SK-N-SH (cell line): ENCODE data around the gene ARL1. TPM values are rescaled to one million over a fixed set of nuclear protein-coding genes. Genes with fewer than 3 reads are reported as not detected.

Experiments
- CTCF ChIA-PET: fragments of 300-600, 350-600 bp; formaldehyde crosslinking; extraction: SDS; loops from one replicate; lab custom pipeline; 2021; lab: Yijun Ruan, JAX
- POLR2A ChIA-PET: fragments of 350-600 bp; sonication (Branson Sonifier 250); formaldehyde crosslinking; extraction: SDS; loops from one replicate; lab custom pipeline; 2020; ENCODE audit warnings: antibody characterized with exemption, inconsistent platforms; lab: Yijun Ruan, JAX
- DNase-seq: peaks from one replicate; pipeline ENCODE4 v3.0.0; 2012
- H2AFZ ChIP-seq: fragments of 200-600 bp; sonication (generic); 2 replicates; pipeline ENCODE4 v1.8.1; 2016; ENCODE audit warnings: antibody characterized with exemption, mild to moderate bottlenecking, low read depth
- H3F3A ChIP-seq: fragments of 200-600 bp; sonication (generic); replicated peaks from 2 replicates; pipeline ENCODE3; 2016; ENCODE audit warnings: antibody characterized with exemption, mild to moderate bottlenecking; ENCODE audit not compliant: insufficient read depth
- H3K27ac ChIP-seq, 2 experiments: fragments of 200-500 bp in 1 of 2; fragments of 200-600 bp in 1 of 2; sonication (Bioruptor generic) in 1 of 2; sonication (generic), shearing (Covaris generic) in 1 of 2; 2 replicates each; pipeline versions ENCODE4 v1.5.1 to v1.6.1; 2014 to 2016; ENCODE audit warnings: low read depth in 2 of 2, inconsistent platforms in 1 of 2, low read length in 1 of 2, mild to moderate bottlenecking in 1 of 2, mixed read lengths in 1 of 2
- H3K27me3 ChIP-seq: fragments of 200-600 bp; sonication (generic), shearing (Covaris generic); 2 replicates; pipeline ENCODE4 v1.6.1; 2016; ENCODE audit warnings: mixed run types; ENCODE audit not compliant: insufficient read depth
- H3K36me3 ChIP-seq, 2 experiments: fragments of 200-500 bp in 1 of 2; fragments of 200-600 bp in 1 of 2; sonication (Bioruptor generic) in 1 of 2; sonication (generic) in 1 of 2; replicated peaks in 1 of 2; 2 replicates each; pipeline versions ENCODE3 to v1.5.1; 2014 to 2016; ENCODE audit warnings: low read length in 1 of 2, mild to moderate bottlenecking in 1 of 2; ENCODE audit not compliant: insufficient read depth in 2 of 2, control insufficient read depth in 1 of 2
- H3K4me1 ChIP-seq, 2 experiments: fragments of 200-500 bp in 1 of 2; fragments of 200-600 bp in 1 of 2; sonication (Bioruptor generic) in 1 of 2; sonication (generic), shearing (Covaris generic) in 1 of 2; 2 replicates each; pipeline versions ENCODE4 v1.5.1 to v1.6.1; 2014 to 2016; ENCODE audit warnings: low read depth in 1 of 2, low read length in 1 of 2, mixed run types in 1 of 2; ENCODE audit not compliant: insufficient read depth in 2 of 2, control insufficient read depth in 1 of 2
- H3K4me2 ChIP-seq: fragments of 200-600 bp; sonication (generic), shearing (Covaris generic); 2 replicates; pipeline ENCODE4 v1.6.1; 2017; ENCODE audit warnings: mixed run types
- H3K4me3 ChIP-seq, 2 experiments: fragments of 200-500 bp in 1 of 2; fragments of 200-600 bp in 1 of 2; sonication (Bioruptor generic) in 1 of 2; sonication (generic), shearing (Covaris generic) in 1 of 2; 2 replicates each; pipeline versions ENCODE4 v1.5.1 to v1.8.1; 2014 to 2016; ENCODE audit warnings: low read depth in 2 of 2, inconsistent platforms in 1 of 2, low read length in 1 of 2, mild to moderate bottlenecking in 1 of 2, mixed read lengths in 1 of 2, moderate library complexity in 1 of 2
- H3K79me2 ChIP-seq: fragments of 200-600 bp; sonication (generic); 2 replicates; pipeline ENCODE4 v1.8.1; 2017; ENCODE audit warnings: mild to moderate bottlenecking; ENCODE audit not compliant: insufficient read depth
- H3K9ac ChIP-seq: fragments of 200-600 bp; sonication (generic); 2 replicates; pipeline ENCODE4 v1.6.1; 2017; ENCODE audit warnings: mixed run types
- H3K9me2 ChIP-seq: fragments of 200-600 bp; sonication (generic); 2 replicates; pipeline ENCODE4 v1.6.1; 2017; ENCODE audit warnings: mixed run types
- H3K9me3 ChIP-seq: fragments of 200-600 bp; sonication (generic); 2 replicates; pipeline ENCODE4 v1.6.1; 2017; ENCODE audit warnings: mixed run types, mild to moderate bottlenecking, moderate library complexity
- H4K20me1 ChIP-seq: fragments of 200-600 bp; sonication (generic); 2 replicates; pipeline ENCODE4 v1.6.1; 2017; ENCODE audit warnings: mild to moderate bottlenecking, mixed run types; ENCODE audit not compliant: insufficient read depth
- FOXM1 ChIP-seq: IDR thresholded peaks from 2 replicates; pipeline ENCODE4 v1.4.0; 2012; ENCODE audit warnings: low read depth, mild to moderate bottlenecking
- GABPA ChIP-seq: IDR thresholded peaks from 2 replicates; pipeline ENCODE4 v1.4.0; 2012; ENCODE audit warnings: low read depth, mild to moderate bottlenecking
- GATA2 ChIP-seq: sonication (generic); formaldehyde crosslinking; IDR thresholded peaks from 2 replicates; pipeline ENCODE4 v1.5.0; 2020; ENCODE audit warnings: mild to moderate bottlenecking, missing genetic modification reagents
- JUND ChIP-seq: IDR thresholded peaks from 2 replicates; pipeline ENCODE4 v1.4.0; 2012
- MAX ChIP-seq: IDR thresholded peaks from 2 replicates; pipeline ENCODE4 v1.4.0; 2012; ENCODE audit warnings: low read depth
- NFIC ChIP-seq: IDR thresholded peaks from 2 replicates; pipeline ENCODE4 v1.4.0; 2012; ENCODE audit warnings: borderline replicate concordance
- RAD21 ChIP-seq: IDR thresholded peaks from 2 replicates; pipeline ENCODE4 v1.6.1; 2012; ENCODE audit warnings: mild to moderate bottlenecking, low read length
- RFX5 ChIP-seq: IDR thresholded peaks from 2 replicates; pipeline ENCODE4 v1.6.1; 2012; ENCODE audit warnings: mild to moderate bottlenecking, improper control_type of control experiment, low read length
- RXRA ChIP-seq: IDR thresholded peaks from 2 replicates; pipeline ENCODE4 v1.4.0; 2012; ENCODE audit warnings: low read depth, mild to moderate bottlenecking, borderline replicate concordance
- SIN3A ChIP-seq: IDR thresholded peaks from 2 replicates; pipeline ENCODE4 v1.6.1; 2012; ENCODE audit warnings: low read depth, mild to moderate bottlenecking, low read length, moderate library complexity, borderline replicate concordance
- TCF12 ChIP-seq: IDR thresholded peaks from 2 replicates; pipeline ENCODE4 v1.4.0; 2012
- TEAD4 ChIP-seq: IDR thresholded peaks from 2 replicates; pipeline ENCODE4 v1.4.0; 2012; ENCODE audit warnings: mild to moderate bottlenecking, borderline replicate concordance; ENCODE audit not compliant: insufficient read depth
- USF2 ChIP-seq: fragments of 150-350 bp; IDR thresholded peaks from 2 replicates; pipeline ENCODE4 v1.6.1; 2017; ENCODE audit warnings: antibody characterized with exemption, low read length, low read depth, borderline replicate concordance
- YY1 ChIP-seq: IDR thresholded peaks from 2 replicates; pipeline ENCODE4 v1.4.0; 2012; ENCODE audit warnings: low read depth, mild to moderate bottlenecking
- WGBS: methylation state at CpG from one replicate; pipeline ENCODE4 v1.1.6; 2017; ENCODE audit warnings: low lambda C conversion rate; 5-methylcytosine and 5-hydroxymethylcytosine counted together
- polyA plus RNA-seq, 3 experiments: library from polyadenylated mRNA; depleted of rRNA; stranded (reverse); fragments of >200 nt; gene quantifications; 2 replicates each; pipeline ENCODE4 v1.2.3, GENCODE V29; 2012
- TF ChIP-seq, protein P1 (sequence below): fragments of 200-600 bp; sonication (generic); IDR thresholded peaks from 2 replicates; pipeline ENCODE4 v1.6.1; 2017; ENCODE audit warnings: antibody characterized with exemption, mild to moderate bottlenecking, moderate library complexity
- TF ChIP-seq, protein P2 (sequence below): IDR thresholded peaks from 2 replicates; pipeline ENCODE4 v1.6.1; 2012; ENCODE audit warnings: mild to moderate bottlenecking, low read depth, low read length, moderate library complexity
- TF ChIP-seq, protein P3 (sequence below): IDR thresholded peaks from 2 replicates; pipeline ENCODE4 v1.4.0; 2012; ENCODE audit warnings: low read depth, borderline replicate concordance
- TF ChIP-seq, protein P4 (sequence below): IDR thresholded peaks from 2 replicates; pipeline ENCODE4; 2012

Gene ARL1
- polyA plus RNA-seq, 1 of the 3 experiments (the other 2 are of a cell fraction) = 50.2 TPM

DNA sequence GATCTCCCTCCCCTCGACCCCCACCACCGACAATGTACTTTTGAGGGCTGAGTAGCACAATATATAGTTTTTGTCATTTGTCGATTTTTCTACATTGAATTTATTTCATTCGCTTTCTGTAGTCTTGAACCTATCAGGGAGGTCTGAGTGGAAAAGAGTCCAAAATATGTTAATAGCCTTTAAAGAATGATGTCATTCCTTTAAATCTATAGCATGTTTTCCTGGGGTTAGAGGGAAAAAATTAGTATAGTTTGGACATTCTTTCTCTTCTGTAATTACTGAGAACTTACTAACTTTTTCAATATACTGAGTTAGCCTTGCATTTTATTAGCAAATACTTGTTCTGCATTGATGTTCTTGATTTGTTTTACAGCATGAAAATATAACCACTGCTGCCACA, 55.9 kb downstream of the ARL1 start:
- Histone ChIP-seq H3K79me2 (no peaks in the 10 kb centered on the region), H3K4me3 (no peak overlapping the region), H3K4me2 (no peak overlapping the region), H3K9me3 (peaks cover 5% of the 10 kb centered on the region; the same call in 1 of the 2 replicates), H3K4me1 (no peaks in the 10 kb centered on the region), H3K9ac (no peak overlapping the region), H4K20me1 (no peaks in the 10 kb centered on the region), H3K9me2 (no peaks in the 10 kb centered on the region), H2AFZ (no peak overlapping the region), H3K27ac (no peak overlapping the region), H3F3A (no peaks in the 10 kb centered on the region), H3K36me3 (peaks cover 33 to 56% of the 10 kb centered on the region in 2 experiments), H3K27me3 (no peaks in the 10 kb centered on the region)
- WGBS = 97% methylated on average over 4 of the region's 4 CpGs
- TF ChIP-seq TEAD4 = no peak
- TF ChIP-seq TCF12 = no peak
- no peak for TF ChIP-seq MAX
- no peak for TF ChIP-seq JUND
- TF ChIP-seq, protein P1, sequence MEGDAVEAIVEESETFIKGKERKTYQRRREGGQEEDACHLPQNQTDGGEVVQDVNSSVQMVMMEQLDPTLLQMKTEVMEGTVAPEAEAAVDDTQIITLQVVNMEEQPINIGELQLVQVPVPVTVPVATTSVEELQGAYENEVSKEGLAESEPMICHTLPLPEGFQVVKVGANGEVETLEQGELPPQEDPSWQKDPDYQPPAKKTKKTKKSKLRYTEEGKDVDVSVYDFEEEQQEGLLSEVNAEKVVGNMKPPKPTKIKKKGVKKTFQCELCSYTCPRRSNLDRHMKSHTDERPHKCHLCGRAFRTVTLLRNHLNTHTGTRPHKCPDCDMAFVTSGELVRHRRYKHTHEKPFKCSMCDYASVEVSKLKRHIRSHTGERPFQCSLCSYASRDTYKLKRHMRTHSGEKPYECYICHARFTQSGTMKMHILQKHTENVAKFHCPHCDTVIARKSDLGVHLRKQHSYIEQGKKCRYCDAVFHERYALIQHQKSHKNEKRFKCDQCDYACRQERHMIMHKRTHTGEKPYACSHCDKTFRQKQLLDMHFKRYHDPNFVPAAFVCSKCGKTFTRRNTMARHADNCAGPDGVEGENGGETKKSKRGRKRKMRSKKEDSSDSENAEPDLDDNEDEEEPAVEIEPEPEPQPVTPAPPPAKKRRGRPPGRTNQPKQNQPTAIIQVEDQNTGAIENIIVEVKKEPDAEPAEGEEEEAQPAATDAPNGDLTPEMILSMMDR = no peak
- DNase-seq = no peak
- ChIA-PET POLR2A (no interaction called here), CTCF (no interaction called here)

GRCh38 chr12:101343893-101344292, 63.7 kb downstream of the ARL1 start:
- Histone ChIP-seq H4K20me1 (no peaks in the 10 kb centered on the region), H3K4me1 (no peaks in the 10 kb centered on the region), H3K4me2 (no peak overlapping the region), H2AFZ (no peak overlapping the region), H3K27me3 (no peaks in the 10 kb centered on the region), H3K9ac (no peak overlapping the region), H3K36me3 (peaks cover 47 to 74% of the 10 kb centered on the region in 2 experiments), H3F3A (peaks cover 6% of the 10 kb centered on the region), H3K9me2 (no peaks in the 10 kb centered on the region), H3K79me2 (no peaks in the 10 kb centered on the region), H3K9me3 (peaks cover 1% of the 10 kb centered on the region; the same call in 1 of the 2 replicates), H3K4me3 (no peak overlapping the region), H3K27ac (no peak overlapping the region)
- WGBS = 89% methylated on average over 3 of the region's 3 CpGs
- no peak for DNase-seq
- POLR2A ChIA-PET = no interaction called here
- CTCF ChIA-PET = no interaction called here
- TF ChIP-seq, protein P1 = no peak
- TF ChIP-seq GABPA (no peak), JUND (no peak), RAD21 (no peak), USF2 (no peak), YY1 (no peak), FOXM1 (no peak), SIN3A (no peak), RFX5 (no peak), RXRA (no peak), TCF12 (no peak), GATA2 (no peak), NFIC (no peak)
- TF ChIP-seq, protein P2, sequence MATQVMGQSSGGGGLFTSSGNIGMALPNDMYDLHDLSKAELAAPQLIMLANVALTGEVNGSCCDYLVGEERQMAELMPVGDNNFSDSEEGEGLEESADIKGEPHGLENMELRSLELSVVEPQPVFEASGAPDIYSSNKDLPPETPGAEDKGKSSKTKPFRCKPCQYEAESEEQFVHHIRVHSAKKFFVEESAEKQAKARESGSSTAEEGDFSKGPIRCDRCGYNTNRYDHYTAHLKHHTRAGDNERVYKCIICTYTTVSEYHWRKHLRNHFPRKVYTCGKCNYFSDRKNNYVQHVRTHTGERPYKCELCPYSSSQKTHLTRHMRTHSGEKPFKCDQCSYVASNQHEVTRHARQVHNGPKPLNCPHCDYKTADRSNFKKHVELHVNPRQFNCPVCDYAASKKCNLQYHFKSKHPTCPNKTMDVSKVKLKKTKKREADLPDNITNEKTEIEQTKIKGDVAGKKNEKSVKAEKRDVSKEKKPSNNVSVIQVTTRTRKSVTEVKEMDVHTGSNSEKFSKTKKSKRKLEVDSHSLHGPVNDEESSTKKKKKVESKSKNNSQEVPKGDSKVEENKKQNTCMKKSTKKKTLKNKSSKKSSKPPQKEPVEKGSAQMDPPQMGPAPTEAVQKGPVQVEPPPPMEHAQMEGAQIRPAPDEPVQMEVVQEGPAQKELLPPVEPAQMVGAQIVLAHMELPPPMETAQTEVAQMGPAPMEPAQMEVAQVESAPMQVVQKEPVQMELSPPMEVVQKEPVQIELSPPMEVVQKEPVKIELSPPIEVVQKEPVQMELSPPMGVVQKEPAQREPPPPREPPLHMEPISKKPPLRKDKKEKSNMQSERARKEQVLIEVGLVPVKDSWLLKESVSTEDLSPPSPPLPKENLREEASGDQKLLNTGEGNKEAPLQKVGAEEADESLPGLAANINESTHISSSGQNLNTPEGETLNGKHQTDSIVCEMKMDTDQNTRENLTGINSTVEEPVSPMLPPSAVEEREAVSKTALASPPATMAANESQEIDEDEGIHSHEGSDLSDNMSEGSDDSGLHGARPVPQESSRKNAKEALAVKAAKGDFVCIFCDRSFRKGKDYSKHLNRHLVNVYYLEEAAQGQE = no peak
- TF ChIP-seq, protein P3, sequence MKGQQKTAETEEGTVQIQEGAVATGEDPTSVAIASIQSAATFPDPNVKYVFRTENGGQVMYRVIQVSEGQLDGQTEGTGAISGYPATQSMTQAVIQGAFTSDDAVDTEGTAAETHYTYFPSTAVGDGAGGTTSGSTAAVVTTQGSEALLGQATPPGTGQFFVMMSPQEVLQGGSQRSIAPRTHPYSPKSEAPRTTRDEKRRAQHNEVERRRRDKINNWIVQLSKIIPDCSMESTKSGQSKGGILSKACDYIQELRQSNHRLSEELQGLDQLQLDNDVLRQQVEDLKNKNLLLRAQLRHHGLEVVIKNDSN = no peak
- TF ChIP-seq, protein P4, sequence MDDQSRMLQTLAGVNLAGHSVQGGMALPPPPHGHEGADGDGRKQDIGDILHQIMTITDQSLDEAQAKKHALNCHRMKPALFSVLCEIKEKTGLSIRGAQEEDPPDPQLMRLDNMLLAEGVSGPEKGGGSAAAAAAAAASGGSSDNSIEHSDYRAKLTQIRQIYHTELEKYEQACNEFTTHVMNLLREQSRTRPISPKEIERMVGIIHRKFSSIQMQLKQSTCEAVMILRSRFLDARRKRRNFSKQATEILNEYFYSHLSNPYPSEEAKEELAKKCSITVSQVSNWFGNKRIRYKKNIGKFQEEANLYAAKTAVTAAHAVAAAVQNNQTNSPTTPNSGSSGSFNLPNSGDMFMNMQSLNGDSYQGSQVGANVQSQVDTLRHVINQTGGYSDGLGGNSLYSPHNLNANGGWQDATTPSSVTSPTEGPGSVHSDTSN = no peak
